Stimulated activated CD8-positive, alpha-beta memory T cell treated with anti-CD3 and anti-CD28 coated beads, Interleukin-4, amount 100 ng/mL, for 1 hour (primary cell): ENCODE data around the gene SHB.

Experiments used
- DNase-seq, 2 donors: peaks; one replicate each; pipeline ENCODE4 v3.0.0-alpha.2; 2020; ENCODE audit warnings: low read depth in 2 of 2, low spot score in 1 of 2

The SHB gene

DNA sequence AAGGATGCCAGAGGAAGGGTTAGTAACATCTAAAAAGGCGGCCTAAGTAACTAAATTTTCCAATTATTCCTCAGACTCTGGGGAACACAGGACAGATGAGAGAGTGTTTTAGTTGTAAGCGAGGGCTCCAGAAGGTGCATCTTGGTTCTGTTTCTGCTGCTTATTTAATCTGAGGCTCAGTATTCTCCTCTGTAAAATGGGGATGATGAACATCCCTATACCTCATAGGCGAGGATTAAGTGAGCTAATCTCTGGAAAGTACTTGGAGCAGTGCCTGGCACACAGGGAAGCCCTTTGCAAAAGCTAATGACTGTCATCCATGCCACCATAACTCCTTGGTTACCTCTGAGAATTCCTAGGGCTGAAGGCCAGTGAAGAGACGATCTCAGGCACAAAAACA is 59.0 kb downstream of the SHB start:
- DNase-seq: no peak

DNA sequence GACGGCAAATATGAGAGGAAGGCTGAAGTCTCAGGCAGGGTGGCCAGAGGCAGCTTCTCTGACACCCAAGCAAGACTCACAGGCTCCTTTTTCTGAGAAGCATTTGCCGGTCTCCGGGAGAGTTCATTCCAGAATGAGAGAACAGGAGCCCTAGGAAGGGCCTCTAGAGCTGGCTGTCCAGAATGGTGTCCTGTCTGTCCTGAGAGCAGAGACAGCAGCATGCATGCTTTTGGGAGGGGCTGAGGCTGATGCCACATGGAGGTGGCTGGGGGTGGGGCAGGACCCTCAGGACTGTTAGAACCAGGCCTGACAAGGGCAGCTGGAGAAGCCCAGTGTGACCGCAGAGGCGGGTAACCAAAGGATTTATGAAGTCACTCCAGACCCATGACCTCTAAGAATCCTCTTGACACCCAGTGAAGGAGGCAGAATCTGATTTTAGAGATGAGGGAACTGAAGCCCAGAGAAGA is 60.0 kb downstream of the SHB start:
- DNase-seq: no peak

DNA sequence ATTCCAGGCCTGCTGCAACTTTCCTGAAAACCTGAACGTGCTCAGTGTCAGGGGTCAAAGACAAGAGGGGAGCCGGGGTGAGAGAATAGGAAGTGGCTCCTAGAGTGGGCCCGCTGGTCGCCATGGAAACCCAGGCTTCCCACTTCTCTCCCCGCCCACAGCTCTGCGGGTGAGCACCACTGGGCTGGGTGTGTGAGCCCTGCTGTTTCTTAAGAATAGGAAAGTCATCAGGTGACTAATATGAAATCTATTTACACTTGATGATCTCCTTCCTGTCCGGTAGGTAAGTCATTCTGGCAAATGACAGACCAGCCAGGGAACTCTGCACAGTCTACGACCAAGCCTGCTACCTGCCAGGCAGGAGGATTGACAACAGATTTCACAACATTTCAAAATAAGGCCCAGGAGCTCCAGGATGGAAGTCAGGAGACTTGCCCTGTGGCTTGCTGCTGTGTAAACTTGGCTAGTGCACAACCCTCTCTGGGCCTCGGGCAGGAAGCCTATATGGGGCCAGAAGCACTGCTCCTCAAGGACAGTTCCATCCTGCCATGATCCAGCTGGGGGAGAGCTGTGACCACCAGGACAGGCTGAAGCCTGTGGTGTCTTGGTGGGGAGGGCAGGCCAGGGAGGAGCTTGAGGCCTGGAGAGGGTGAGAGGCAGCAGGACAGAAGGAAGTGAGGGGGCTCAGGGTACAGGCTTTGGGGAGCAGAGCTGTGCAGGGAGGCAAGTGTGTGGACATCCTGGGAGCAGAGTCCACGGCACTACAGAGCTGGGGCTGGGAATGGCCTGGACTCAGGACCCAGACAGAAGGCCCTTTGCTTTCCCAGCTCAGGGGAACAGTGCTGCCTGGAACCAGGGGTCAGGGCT is 60.6 kb downstream of the SHB start:
- no peak for DNase-seq

- DNase-seq: no peak
Observed at GRCh38 chr9:38007016-38007415, 62.0 kb downstream of the SHB start.

DNA sequence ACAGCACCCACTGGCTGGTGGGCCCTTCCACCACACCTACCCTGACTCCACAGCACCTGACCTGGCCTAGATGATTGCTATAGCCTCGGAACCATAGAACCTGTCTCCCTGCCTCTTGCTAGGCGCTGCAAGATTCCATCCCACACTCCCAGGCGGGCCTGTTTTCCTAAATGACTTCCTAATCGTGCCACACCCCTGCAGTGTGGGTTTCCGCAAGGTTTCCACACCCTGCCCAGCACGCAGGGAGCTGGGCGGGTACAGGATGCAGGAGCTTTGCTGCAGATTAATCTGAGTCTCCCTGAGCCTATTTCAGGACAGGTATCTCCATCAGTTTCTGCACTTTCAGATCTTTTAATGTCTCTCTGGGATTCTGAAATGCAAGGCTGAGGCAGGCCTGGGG is 62.9 kb downstream of the SHB start:
- no peak for DNase-seq

GRCh38 chr9:38004809-38005560 is 64.0 kb downstream of the SHB start:
- no peak for DNase-seq

GRCh38 chr9:38003946-38004808 is 64.8 kb downstream of the SHB start:
- no peak for DNase-seq

- no peak for DNase-seq
Observed at GRCh38 chr9:38003230-38003629, 65.8 kb downstream of the SHB start.

DNA sequence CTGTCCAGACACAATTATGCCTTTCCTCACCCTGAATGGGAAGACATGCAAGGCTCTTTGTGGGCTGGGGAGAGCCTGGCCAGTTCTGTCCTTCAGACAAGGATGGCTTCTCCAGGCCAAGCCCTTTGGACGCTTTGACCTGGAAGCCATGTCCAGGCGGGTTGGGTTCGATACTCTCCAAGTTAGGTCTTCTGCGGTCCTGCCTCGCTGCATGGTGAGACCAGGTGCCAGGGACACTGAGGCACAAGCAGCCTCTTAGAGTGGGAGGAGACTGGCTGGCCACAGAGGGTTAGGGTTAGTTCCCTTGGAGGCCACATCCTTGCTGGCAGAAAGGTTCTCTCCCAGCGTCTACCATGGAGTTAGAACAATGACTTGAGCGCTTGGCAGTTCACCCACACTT is 67.6 kb downstream of the SHB start:
- no peak for DNase-seq

- no peak for DNase-seq
Observed at GRCh38 chr9:38000735-38001134, 68.3 kb downstream of the SHB start.

DNA sequence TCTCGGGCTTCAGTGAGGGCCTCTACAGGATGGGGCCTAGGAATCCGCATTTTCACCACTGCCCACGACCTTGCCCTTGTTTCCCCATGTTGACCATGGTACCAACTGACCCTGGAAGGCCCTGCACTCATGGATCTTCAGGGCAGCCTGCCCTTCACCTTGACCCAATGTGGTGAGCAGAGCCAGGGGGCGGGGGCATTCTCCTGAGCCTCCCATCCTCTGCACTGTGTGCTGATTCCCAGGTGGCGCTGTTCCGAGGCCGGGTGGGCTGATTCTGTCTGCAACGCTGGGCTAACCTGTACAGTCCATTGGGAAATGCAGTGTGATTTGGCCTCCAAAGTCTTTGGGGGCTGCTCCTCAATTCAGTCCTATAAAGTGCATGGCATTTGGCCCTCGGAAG is 68.7 kb downstream of the SHB start:
- DNase-seq: no peak

GRCh38 chr9:37999588-38000189 is 69.3 kb downstream of the SHB start:
- DNase-seq: no peak

DNA sequence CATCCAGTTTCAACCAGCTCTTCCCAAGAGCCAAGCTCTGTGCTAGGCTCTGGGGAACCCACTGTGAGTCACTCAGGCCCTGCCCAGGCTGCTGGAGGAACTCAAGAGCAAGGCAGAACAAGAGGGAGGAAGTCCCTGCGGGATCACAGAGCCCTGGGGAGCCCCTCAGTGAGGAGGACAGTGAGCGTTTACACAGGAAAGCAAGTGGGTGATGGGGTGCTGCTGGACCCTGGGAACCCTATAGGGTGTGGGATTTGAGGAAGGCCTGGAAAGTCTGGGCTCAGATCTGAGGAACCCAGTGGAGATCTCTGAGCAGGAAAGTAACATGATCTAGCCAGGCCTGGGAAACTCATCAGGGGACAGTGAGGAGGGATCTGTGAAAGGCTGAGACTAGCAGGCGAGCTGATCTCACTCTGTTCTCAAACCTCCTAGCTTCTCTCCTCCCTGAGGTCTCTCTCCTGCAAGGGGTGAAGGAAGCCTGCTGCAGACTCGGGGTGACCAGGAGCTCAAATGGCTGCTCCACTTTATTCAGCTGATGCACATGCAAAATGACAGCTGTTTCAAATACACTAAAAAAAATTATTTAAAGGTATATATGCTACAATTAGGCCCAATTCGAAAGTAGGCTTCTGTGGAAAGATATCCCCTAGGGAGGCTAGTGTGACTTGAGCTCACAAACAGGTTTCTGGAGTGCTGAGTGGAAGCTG is 70.0 kb downstream of the SHB start:
- DNase-seq: no peak

GRCh38 chr9:37997636-37998374 is 71.2 kb downstream of the SHB start:
- DNase-seq: no peak

DNA sequence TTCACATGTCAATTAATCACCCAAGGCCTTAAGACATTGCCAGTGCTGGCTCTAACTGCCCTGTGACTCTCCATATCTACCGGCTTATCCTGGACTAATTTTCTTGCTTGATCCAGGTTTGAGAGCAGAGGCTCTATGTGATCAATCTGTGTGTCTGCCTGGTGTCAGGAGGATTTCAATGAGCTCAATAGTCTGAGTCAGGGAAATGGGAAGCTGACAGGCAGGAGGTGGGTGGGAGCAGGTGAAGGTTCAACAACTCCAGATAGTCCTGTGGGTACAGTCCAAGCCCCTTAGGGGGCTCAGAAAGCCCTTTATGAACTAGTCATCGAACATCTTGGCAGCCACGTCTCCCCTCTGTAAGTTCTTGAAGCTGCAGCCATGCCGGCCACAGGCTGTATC is 72.2 kb downstream of the SHB start:
- DNase-seq: no peak

DNA sequence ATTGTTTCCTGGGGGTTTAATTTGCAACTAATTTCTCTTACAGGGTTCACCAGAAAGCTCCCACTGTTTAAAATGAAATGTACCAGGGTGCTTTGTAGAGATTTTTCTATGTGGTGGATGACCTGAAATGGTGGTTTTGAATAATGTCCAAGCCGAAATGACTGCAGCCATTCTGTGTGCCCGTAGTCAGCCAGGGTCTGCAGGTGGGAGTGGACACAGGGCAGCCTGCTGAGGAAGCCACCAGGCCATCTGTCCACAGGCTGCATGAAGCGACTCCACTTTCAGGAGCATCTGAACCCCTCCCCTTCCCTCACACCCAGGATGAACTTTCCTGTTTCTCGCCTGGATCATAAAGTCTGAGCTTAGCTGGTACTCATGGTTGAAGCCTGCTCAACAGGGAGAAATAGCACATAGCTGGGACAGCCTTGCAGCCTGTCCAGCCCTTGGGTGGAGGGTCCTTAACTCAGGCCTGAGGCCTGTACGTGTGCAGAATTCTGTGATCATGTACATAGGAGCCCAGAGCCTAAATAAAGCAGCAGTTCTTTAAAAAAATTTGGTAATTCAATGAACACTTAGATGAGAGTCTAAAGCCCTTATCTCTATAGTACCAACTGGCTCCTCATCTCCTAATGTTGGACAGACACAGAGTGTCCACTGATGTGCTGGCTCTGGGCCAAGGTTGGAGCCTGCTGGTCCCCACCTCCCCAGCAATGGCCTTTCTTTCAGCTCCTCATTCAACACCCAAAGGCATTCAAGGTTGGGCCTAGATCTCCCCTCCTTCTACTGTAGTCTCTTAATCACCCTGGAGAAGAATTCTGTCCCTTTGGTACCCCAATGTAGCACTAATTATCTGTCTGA is 72.8 kb downstream of the SHB start:
- no peak for DNase-seq

- no peak for DNase-seq
Observed at GRCh38 chr9:37995348-37995737, 73.7 kb downstream of the SHB start.

GRCh38 chr9:37994639-37995347 is 74.2 kb downstream of the SHB start:
- no peak for DNase-seq
